GM21390 (cell line): Measurements from ENCODE around the gene PYROXD2.
A peak's percentile ranks its signal among the peaks of the same experiment; 100 is the strongest.

ENCODE experiments used
- ATAC-seq: cut with Tn5 transposase; IDR thresholded peaks from one replicate; pipeline ENCODE4 v1.9.1; 2021; ENCODE audit not compliant: unreplicated experiment

PYROXD2 gene

GRCh38 chr10:98340261-98340939, 74.6 kb downstream of the PYROXD2 start:
- ATAC-seq, result peak; percentile 58

- ATAC-seq, result peak; percentile 93
Measured at GRCh38 chr10:98339799-98340198, 75.2 kb downstream of the PYROXD2 start.

- ATAC-seq, result no peak
Measured at GRCh38 chr10:98338896-98339295, 76.1 kb downstream of the PYROXD2 start.

- ATAC-seq, result no peak
Measured at GRCh38 chr10:98338318-98338717, 76.7 kb downstream of the PYROXD2 start.

GRCh38 chr10:98337484-98337883, 77.5 kb downstream of the PYROXD2 start:
- ATAC-seq, result no peak
